IPS-18a (cell line): Measurements from ENCODE around the gene SPATA22.
"Not testable (repeated sequence)": the region's sequence is repeated elsewhere in the genome, so short reads cannot be mapped to it uniquely, and the experiment has no call there.

ENCODE experiments used
- H3K27ac ChIP-seq: one replicate; pipeline ENCODE4 v1.5.1; 2013; ENCODE audit warnings: low read length
- H3K27me3 ChIP-seq: one replicate; pipeline ENCODE4 v1.6.1; 2013; ENCODE audit warnings: mild to moderate bottlenecking, low read length; ENCODE audit not compliant: control insufficient read depth, insufficient read depth
- H3K36me3 ChIP-seq: one replicate; pipeline ENCODE4 v1.6.1; 2013; ENCODE audit warnings: low read depth, low read length; ENCODE audit not compliant: control insufficient read depth
- H3K4me1 ChIP-seq: one replicate; pipeline ENCODE4 v1.6.1; 2013; ENCODE audit warnings: low read depth, low read length; ENCODE audit not compliant: control insufficient read depth
- H3K4me3 ChIP-seq: one replicate; pipeline ENCODE4 v1.5.1; 2013; ENCODE audit warnings: low read length
- H3K9ac ChIP-seq: one replicate; pipeline ENCODE4 v1.6.1; 2013; ENCODE audit warnings: mild to moderate bottlenecking, low read length, moderate library complexity
- H3K9me3 ChIP-seq: one replicate; pipeline ENCODE4 v1.6.1; 2013; ENCODE audit warnings: low read depth, low read length; ENCODE audit not compliant: control insufficient read depth

Gene SPATA22

GRCh38 chr17:3471599-3471998 is at the start of gene SPATA22:
SPATA22 (minus strand) TSS chr17:3471819; CDS start chr17:3469325, 2,494 bp downstream.
- H3K27me3 ChIP-seq = no peaks in the 10 kb centered on the region
- H3K9ac ChIP-seq = no peak within 1 kb of the TSS
- H3K4me3 ChIP-seq = no peak within 1 kb of the TSS
- no peak within 1 kb of the TSS for H3K27ac ChIP-seq
- no peaks in the 10 kb centered on the region for H3K36me3 ChIP-seq
- H3K4me1 ChIP-seq = peaks cover 7% of the 10 kb centered on the region
- no peaks in the 10 kb centered on the region for H3K9me3 ChIP-seq

- not testable (repeated sequence) for H3K36me3 ChIP-seq, H3K27ac ChIP-seq, H3K9me3 ChIP-seq, H3K9ac ChIP-seq, H3K27me3 ChIP-seq, H3K4me1 ChIP-seq, H3K4me3 ChIP-seq
These were observed 47.9 kb upstream of the SPATA22 start for GRCh38 chr17:3519472-3519871.

GRCh38 chr17:3514873-3515272 is 43.3 kb upstream of the SPATA22 start:
- Histone ChIP-seq H3K36me3 (no peaks in the 10 kb centered on the region), H3K9me3 (no peaks in the 10 kb centered on the region)

GRCh38 chr17:3514167-3514566 is 42.5 kb upstream of the SPATA22 start:
- not testable (repeated sequence) for H3K36me3 ChIP-seq, H3K27ac ChIP-seq, H3K9ac ChIP-seq, H3K4me3 ChIP-seq, H3K9me3 ChIP-seq
- peaks cover 24% of the 10 kb centered on the region for H3K27me3 ChIP-seq
- peaks cover 31% of the 10 kb centered on the region for H3K4me1 ChIP-seq

More at GRCh38 chr17:3514873-3515272, 43.3 kb upstream of the SPATA22 start:
- H3K27me3 ChIP-seq = peaks cover 24% of the 10 kb centered on the region
- H3K27ac ChIP-seq = no peak overlapping the region
- H3K4me1 ChIP-seq = peaks cover 31% of the 10 kb centered on the region
- no peak overlapping the region for H3K4me3 ChIP-seq
- no peak overlapping the region for H3K9ac ChIP-seq

- Histone ChIP-seq H3K27ac (no peak overlapping the region), H3K9ac (no peak overlapping the region), H3K27me3 (peaks cover 24% of the 10 kb centered on the region), H3K9me3 (no peaks in the 10 kb centered on the region), H3K4me3 (peak overlapping the region; percentile 31), H3K36me3 (no peaks in the 10 kb centered on the region), H3K4me1 (peaks cover 31% of the 10 kb centered on the region)
These were observed 41.9 kb upstream of the SPATA22 start for GRCh38 chr17:3513305-3514035.

- Histone ChIP-seq H3K4me3 (peak overlapping the region; percentile 31), H3K36me3 (no peaks in the 10 kb centered on the region), H3K27ac (no peak overlapping the region), H3K27me3 (peaks cover 24% of the 10 kb centered on the region), H3K4me1 (peaks cover 31% of the 10 kb centered on the region), H3K9me3 (no peaks in the 10 kb centered on the region), H3K9ac (no peak overlapping the region)
These were observed 41.0 kb upstream of the SPATA22 start for GRCh38 chr17:3512505-3513171.

- H3K4me1 ChIP-seq = peaks cover 31% of the 10 kb centered on the region
- H3K9me3 ChIP-seq = no peaks in the 10 kb centered on the region
- H3K4me3 ChIP-seq = no peak overlapping the region
- H3K27ac ChIP-seq = no peak overlapping the region
- H3K27me3 ChIP-seq = peaks cover 24% of the 10 kb centered on the region
- H3K36me3 ChIP-seq = no peaks in the 10 kb centered on the region
- H3K9ac ChIP-seq = no peak overlapping the region
These were observed 40.4 kb upstream of the SPATA22 start for GRCh38 chr17:3511852-3512504.

- Histone ChIP-seq H3K4me3 (no peak overlapping the region), H3K9me3 (no peaks in the 10 kb centered on the region), H3K27ac (no peak overlapping the region), H3K9ac (no peak overlapping the region), H3K4me1 (peaks cover 31% of the 10 kb centered on the region), H3K36me3 (no peaks in the 10 kb centered on the region), H3K27me3 (peaks cover 24% of the 10 kb centered on the region)
These were observed 38.5 kb upstream of the SPATA22 start for GRCh38 chr17:3510090-3510489.

GRCh38 chr17:3507869-3508268 is 36.2 kb upstream of the SPATA22 start:
- no peaks in the 10 kb centered on the region for H3K36me3 ChIP-seq
- no peaks in the 10 kb centered on the region for H3K9me3 ChIP-seq
- peaks cover 21% of the 10 kb centered on the region for H3K27me3 ChIP-seq
- H3K9ac ChIP-seq = no peak overlapping the region
- peaks cover 22% of the 10 kb centered on the region for H3K4me1 ChIP-seq
- H3K27ac ChIP-seq = no peak overlapping the region
- H3K4me3 ChIP-seq = no peak overlapping the region

GRCh38 chr17:3507071-3507470 is 35.5 kb upstream of the SPATA22 start:
- H3K4me1 ChIP-seq = peaks cover 14% of the 10 kb centered on the region
- H3K27ac ChIP-seq = no peak overlapping the region
- H3K4me3 ChIP-seq = no peak overlapping the region
- peaks cover 14% of the 10 kb centered on the region for H3K27me3 ChIP-seq
- H3K9me3 ChIP-seq = no peaks in the 10 kb centered on the region
- no peak overlapping the region for H3K9ac ChIP-seq
- H3K36me3 ChIP-seq = no peaks in the 10 kb centered on the region

GRCh38 chr17:3506054-3506453 is 34.4 kb upstream of the SPATA22 start:
- peaks cover 8% of the 10 kb centered on the region for H3K4me1 ChIP-seq
- no peak overlapping the region for H3K4me3 ChIP-seq
- H3K27me3 ChIP-seq = peaks cover 4% of the 10 kb centered on the region
- H3K27ac ChIP-seq = no peak overlapping the region
- no peaks in the 10 kb centered on the region for H3K9me3 ChIP-seq
- H3K9ac ChIP-seq = no peak overlapping the region
- H3K36me3 ChIP-seq = no peaks in the 10 kb centered on the region
